ENCODE measurements around the gene FBXO15.

The FBXO15 gene

GRCh38 chr18:74153377-74153776, 5.7 kb upstream of the FBXO15 start:
- no peak for TF ChIP-seq CTCF (IDR thresholded peaks at IDR 0.05)

- TF ChIP-seq CTCF (IDR thresholded peaks at IDR 0.05) = no peak
Measured at GRCh38 chr18:74152857-74153256, 5.2 kb upstream of the FBXO15 start.

GRCh38 chr18:74152270-74152669, 4.6 kb upstream of the FBXO15 start:
- TF ChIP-seq CTCF (IDR thresholded peaks at IDR 0.05) = no peak

GRCh38 chr18:74149878-74150277, 2.2 kb upstream of the FBXO15 start:
- no peak for TF ChIP-seq CTCF (IDR thresholded peaks at IDR 0.05)

- no peak for TF ChIP-seq CTCF (IDR thresholded peaks at IDR 0.05)
Measured at GRCh38 chr18:74148543-74149070, 973 bp upstream of the FBXO15 start.

- TF ChIP-seq CTCF (IDR thresholded peaks at IDR 0.05) = no peak
Measured at GRCh38 chr18:74147491-74147778, 199 bp downstream of the FBXO15 start.

GRCh38 chr18:74146756-74147155, 878 bp downstream of the FBXO15 start:
- TF ChIP-seq CTCF (IDR thresholded peaks at IDR 0.05) = no peak

GRCh38 chr18:74142252-74142651, 5.4 kb downstream of the FBXO15 start:
- no peak for TF ChIP-seq CTCF (IDR thresholded peaks at IDR 0.05)
